SJCRH30 (cell line): ENCODE measurements around the gene NEU4. TPM values are rescaled to one million over a fixed set of nuclear protein-coding genes. Genes with fewer than 3 reads are reported as not detected.
"Not testable (repeated sequence)": the region's sequence is repeated elsewhere in the genome, so short reads cannot be mapped to it uniquely, and the experiment has no call there.

Experiments used
- DNase-seq, 2 experiments: peaks; one replicate each; pipeline ENCODE4 v3.0.0-alpha.2; 2015 to 2020
- H3K27ac ChIP-seq: fragments of 250-450 bp; sonication (Bioruptor Pico); 2 replicates; pipeline ENCODE4 v1.5.1; 2020; ENCODE audit warnings: mild to moderate bottlenecking, moderate library complexity
- H3K27me3 ChIP-seq: fragments of 250-450 bp; sonication (Bioruptor Pico); 2 replicates; pipeline ENCODE4 v1.5.1; 2020; ENCODE audit warnings: mild to moderate bottlenecking, moderate library complexity
- H3K36me3 ChIP-seq: fragments of 250-450 bp; sonication (Bioruptor Pico); 2 replicates; pipeline ENCODE4 v1.5.1; 2020; ENCODE audit warnings: mild to moderate bottlenecking, moderate library complexity
- H3K4me1 ChIP-seq: fragments of 250-450 bp; sonication (Bioruptor Pico); 2 replicates; pipeline ENCODE4 v1.5.1; 2020; ENCODE audit warnings: mild to moderate bottlenecking, moderate library complexity
- H3K4me3 ChIP-seq: fragments of 250-450 bp; sonication (Bioruptor Pico); 2 replicates; pipeline ENCODE4 v1.5.1; 2020; ENCODE audit warnings: mild to moderate bottlenecking, moderate library complexity
- H3K9me3 ChIP-seq: fragments of 250-450 bp; sonication (Bioruptor Pico); replicated peaks from 2 replicates; pipeline ENCODE4 v1.5.1; 2020; ENCODE audit warnings: mild to moderate bottlenecking, moderate library complexity
- total RNA-seq: library from RNA; depleted of rRNA; stranded (reverse); fragments of >200 nt; shearing (Covaris generic); gene quantifications from 2 replicates; pipeline ENCODE4 v1.2.3, GENCODE V29; 2014; rRNA removed

NEU4 gene, protein sequence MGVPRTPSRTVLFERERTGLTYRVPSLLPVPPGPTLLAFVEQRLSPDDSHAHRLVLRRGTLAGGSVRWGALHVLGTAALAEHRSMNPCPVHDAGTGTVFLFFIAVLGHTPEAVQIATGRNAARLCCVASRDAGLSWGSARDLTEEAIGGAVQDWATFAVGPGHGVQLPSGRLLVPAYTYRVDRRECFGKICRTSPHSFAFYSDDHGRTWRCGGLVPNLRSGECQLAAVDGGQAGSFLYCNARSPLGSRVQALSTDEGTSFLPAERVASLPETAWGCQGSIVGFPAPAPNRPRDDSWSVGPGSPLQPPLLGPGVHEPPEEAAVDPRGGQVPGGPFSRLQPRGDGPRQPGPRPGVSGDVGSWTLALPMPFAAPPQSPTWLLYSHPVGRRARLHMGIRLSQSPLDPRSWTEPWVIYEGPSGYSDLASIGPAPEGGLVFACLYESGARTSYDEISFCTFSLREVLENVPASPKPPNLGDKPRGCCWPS
- total RNA-seq: 6.8 and 7.5 TPM in 2 replicates

DNA sequence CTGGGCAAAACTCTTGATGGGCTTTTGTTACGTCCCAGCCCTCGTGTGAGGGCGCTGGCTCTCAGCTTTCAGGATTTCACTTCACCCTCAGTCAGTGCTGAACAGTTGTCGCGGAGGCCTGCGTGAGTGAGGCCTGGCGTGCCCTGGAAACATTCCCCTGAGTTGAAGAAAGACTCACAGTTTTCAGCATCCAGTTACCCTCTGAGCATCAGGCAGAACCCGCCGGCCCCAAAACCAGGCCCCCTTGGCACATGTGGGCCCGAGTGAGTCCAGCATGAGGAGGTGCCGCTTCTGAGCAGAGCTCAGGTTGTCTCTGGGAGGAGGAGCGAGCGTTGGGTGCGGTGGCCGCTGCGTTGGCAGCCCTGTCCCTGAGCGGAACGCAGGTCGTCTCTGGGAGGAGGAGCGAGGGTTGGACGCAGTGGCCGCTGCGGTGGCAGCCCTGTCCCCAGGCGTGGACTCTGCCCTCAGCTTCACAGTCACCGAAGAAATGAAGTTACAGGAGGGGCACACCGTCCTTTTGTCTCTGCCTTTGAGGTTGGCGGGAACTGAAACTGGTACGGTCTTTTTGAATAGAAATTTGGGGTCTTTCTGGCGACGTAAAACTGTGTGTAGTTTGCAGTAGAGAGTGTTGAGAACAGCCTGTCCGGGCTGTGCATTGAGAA lies at the start of gene NEU4:
Gene NEU4, plus strand, starts transcription at position 473 of the 662 bp plus-strand sequence. CDS start 5,292 bp downstream, outside the sequence.
- peak within 1 kb of the TSS; percentile 38 for H3K4me3 ChIP-seq
- peaks cover 17% of the 10 kb centered on the region for H3K4me1 ChIP-seq
- H3K27me3 ChIP-seq: 0 out of 2 replicates have a peak, but pooled peaks cover 7% of the 10 kb centered on the region
- peak within 1 kb of the TSS; percentile 9 for H3K27ac ChIP-seq
- H3K36me3 ChIP-seq: no peaks in the 10 kb centered on the region
- no peaks in the 10 kb centered on the region for H3K9me3 ChIP-seq
- DNase-seq: peak; percentile 64 to 86

DNA sequence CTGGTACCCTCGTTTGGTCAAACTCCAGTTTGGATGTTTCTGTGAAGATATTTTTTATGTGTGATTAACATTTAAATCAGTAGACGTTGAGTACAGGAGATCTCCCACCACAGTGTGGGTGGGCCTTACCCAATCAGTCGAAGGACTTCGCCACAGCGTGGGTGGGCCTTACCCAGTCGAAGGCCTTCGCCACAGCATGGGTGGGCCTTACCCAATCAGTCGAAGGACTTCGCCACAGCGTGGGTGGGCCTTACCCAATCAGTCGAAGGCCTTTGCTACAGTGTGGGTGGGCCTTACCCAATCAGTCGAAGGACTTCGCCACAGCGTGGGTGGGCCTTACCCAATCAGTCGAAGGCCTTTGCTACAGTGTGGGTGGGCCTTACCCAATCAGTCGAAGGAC lies 49.1 kb upstream of the NEU4 start:
- H3K27me3 ChIP-seq, H3K9me3 ChIP-seq, DNase-seq, H3K36me3 ChIP-seq, H3K4me3 ChIP-seq, H3K27ac ChIP-seq: not testable (repeated sequence)
- peaks cover 13% of the 10 kb centered on the region for H3K4me1 ChIP-seq

DNA sequence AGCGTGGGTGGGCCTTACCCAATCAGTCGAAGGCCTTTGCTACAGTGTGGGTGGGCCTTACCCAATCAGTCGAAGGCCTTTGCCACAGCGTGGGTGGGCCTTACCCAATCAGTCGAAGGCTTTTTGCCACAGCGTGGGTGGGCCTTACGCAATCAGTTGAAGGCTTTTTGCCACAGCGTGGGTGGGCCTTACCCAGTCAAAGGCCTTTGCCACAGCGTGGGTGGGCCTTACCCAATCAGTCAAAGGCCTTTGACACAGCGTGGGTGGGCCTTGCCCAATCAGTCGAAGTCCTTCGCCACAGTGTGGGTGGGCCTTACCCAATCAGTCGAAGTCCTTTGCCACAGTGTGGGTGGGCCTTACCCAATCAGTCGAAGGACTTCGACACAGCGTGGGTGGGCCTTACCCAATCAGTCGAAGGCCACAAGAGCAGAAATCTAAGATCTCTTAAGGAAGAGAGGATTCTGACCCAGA lies 48.7 kb upstream of the NEU4 start:
- H3K4me1 ChIP-seq: peaks cover 13% of the 10 kb centered on the region
- no peak overlapping the region for H3K4me3 ChIP-seq
- no peak overlapping the region for H3K27ac ChIP-seq
- no peaks in the 10 kb centered on the region for H3K9me3 ChIP-seq
- DNase-seq: no peak
- no peaks in the 10 kb centered on the region for H3K27me3 ChIP-seq
- no peaks in the 10 kb centered on the region for H3K36me3 ChIP-seq

DNA sequence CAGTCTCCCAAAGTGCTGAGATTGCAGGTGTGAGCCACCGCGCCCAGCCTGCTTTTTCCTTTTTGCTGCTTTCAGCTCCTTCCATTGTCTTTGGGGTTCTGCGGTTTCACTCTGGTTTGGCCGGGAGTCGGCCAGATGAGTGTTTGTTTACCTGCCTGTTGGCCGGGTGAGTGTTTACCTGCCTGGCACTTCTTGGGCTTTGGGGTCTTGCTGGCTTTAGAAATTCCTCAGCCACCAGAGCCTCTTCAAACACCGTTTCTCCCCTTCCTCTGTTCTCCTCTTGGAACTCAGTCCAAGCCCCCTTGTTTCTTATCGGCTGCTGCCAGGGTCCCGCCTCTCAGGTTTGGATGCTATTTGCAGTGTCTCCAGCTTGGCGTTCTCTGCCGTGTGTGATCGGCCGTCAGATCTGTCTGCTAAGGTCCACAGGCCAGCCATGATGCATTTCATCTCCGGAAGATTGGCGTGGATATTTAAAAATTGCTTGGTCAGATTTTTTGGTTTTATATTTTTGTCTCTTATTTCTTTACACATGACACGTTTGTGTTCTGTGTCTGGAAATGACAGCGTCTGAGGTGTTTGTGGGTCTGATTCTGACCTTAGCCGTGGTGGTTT lies 46.6 kb upstream of the NEU4 start:
- DNase-seq: peak in 1 of 2 experiments; percentile 38
- Histone ChIP-seq H3K4me1 (peaks cover 13% of the 10 kb centered on the region), H3K27ac (no peak overlapping the region), H3K4me3 (peak overlapping the region; percentile 16; the same call in 1 of the 2 replicates), H3K9me3 (no peaks in the 10 kb centered on the region), H3K27me3 (no peaks in the 10 kb centered on the region), H3K36me3 (no peaks in the 10 kb centered on the region)

DNA sequence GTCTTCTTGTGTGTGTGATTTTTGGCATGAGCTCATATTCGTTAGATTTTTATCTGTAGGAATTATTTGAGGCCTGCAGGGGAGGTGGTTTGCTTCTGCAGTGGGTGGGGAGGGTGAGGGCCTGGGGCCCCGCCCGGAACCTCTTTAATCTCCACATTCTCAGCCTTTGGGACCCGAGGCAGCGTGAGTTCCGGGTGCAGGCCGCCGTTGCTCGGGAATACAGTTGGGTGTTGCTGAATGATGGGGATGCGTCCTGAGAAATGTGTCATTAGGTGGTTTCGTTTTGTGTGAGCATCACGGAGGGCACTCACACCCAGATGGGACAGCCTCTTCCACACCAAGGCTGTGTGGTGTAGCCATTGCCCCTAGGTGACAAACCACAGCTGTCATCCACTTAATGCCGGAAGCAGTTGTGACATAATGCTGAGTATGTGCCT lies 46.0 kb upstream of the NEU4 start:
- DNase-seq: peak; percentile 39 to 59
- peak overlapping the region; percentile 16; the same call in 1 of the 2 replicates for H3K4me3 ChIP-seq
- no peaks in the 10 kb centered on the region for H3K36me3 ChIP-seq
- H3K27me3 ChIP-seq: no peaks in the 10 kb centered on the region
- no peak overlapping the region for H3K27ac ChIP-seq
- H3K9me3 ChIP-seq: no peaks in the 10 kb centered on the region
- peaks cover 13% of the 10 kb centered on the region for H3K4me1 ChIP-seq

DNA sequence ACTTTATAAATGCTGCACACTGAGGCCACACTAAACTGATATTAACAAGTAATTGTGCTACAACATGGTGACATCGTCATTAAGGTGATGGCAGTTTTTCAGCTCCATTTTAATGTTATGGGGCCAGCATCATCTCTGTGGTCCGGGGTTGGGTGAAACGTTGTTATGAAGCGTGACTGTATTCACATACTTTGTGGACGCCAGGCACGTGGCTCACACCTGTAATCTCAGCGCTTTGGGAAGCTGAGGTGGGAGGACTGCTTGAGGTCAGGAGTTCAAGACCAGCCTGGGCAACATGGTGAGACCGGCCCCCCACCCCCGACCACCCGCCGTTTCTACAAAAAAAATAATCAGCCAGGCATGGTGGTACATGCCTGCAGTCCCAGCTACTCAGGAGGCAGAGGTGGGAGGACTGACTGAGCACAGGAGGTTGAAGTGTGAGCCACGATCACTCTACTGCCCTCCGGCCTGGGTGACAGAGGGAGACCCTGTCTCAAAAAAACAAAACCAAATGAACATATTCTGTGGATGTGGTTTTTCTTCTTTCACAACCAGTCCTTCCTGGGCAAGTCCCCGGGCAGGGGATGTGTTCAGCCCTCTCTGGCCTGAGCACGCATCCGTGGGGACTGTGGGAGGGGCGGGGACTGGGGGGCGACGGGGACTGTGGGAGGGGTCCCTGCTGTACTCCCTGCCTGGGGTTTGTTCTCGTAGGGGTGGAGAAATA lies 45.3 kb upstream of the NEU4 start:
- no peak overlapping the region for H3K4me3 ChIP-seq
- H3K9me3 ChIP-seq: no peaks in the 10 kb centered on the region
- peaks cover 13% of the 10 kb centered on the region for H3K4me1 ChIP-seq
- no peaks in the 10 kb centered on the region for H3K27me3 ChIP-seq
- DNase-seq: peak in 1 of 2 experiments; percentile 27
- H3K36me3 ChIP-seq: no peaks in the 10 kb centered on the region
- no peak overlapping the region for H3K27ac ChIP-seq

DNA sequence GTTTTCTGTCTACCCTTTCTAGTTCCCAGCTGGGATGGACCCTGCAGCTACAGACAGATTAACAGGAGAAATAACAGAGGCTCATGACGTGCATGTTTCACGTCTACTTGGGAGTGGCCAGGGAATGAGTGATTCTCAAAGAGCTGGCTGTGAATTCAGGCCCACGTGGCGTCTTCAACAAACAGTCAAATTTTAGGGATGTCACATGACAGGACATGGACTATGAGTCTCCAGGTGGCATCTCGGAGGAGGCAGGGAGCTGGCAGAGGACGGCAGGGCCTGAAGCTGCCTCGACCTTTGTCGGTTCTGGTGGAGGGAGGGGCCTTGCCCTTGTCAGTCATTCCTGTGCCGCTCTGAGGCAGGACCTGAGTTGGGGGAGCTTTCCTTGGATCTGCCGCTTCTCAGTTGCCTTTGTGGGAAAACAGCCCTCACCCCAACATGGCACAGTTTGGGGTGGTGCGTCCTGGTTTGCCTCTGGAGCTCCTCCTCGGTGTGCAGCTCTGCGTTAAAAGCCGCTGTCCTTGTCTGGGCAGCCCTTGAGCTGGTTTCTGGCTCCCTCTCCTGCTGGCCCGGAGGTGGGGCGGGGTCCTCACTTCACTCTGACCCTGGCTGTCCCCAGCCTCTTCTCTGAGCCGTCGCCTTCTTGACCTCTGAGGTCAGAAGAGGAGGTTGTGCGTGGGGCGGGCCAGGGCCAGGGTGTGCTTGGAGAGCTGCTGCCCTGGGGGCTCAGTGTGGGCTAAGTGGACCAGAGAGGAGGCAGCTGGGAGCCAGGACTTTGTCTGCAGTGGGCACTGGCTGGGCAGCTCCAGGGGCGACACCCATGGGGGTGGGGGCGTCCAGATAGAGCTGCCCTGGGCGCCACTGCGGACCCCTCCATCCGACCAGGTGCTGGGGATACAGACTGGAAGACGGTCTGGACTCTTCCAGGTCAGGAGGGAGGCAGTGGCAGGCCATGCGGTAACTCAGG lies 44.4 kb upstream of the NEU4 start:
- no peaks in the 10 kb centered on the region for H3K36me3 ChIP-seq
- no peak overlapping the region for H3K27ac ChIP-seq
- peaks cover 13% of the 10 kb centered on the region for H3K4me1 ChIP-seq
- DNase-seq: no peak
- no peak overlapping the region for H3K4me3 ChIP-seq
- H3K27me3 ChIP-seq: no peaks in the 10 kb centered on the region
- H3K9me3 ChIP-seq: no peaks in the 10 kb centered on the region

DNA sequence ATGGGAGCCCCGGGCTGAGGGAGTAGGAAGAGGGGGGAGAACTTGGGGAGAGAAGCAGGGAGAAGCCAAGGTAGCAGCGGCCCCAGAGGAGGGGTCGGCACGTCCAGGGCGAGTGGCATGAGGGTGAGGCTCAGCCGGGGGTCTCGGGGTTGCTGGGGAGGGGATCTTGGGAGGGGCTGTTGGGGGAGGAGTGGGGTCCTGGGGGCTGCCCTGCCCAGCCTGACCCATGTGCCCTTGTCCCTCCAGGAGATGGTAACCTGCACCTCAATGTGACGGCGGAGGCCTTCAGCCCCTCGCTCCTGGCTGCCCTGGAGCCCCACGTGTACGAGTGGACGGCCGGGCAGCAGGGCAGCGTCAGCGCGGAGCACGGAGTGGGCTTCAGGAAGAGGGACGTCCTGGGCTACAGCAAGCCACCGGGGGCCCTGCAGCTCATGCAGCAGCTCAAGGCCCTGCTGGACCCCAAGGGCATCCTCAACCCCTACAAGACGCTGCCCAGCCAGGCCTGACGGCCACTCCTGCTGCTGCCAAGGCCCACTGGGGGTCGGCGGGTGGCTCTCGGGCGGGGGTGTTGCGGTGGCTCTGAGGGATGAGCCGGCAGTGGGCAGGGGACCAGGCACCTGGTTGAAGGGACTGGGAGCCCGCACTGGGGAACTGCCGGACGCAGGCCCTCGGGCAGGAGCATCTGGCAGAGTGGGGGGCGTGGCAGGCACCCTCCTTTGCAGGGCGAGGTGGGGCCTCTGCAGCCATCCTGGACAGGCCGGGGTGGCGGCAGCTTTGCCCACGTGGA lies 41.3 kb upstream of the NEU4 start:
- Histone ChIP-seq H3K27me3 (peaks cover 19% of the 10 kb centered on the region), H3K27ac (no peak overlapping the region), H3K4me1 (peaks cover 13% of the 10 kb centered on the region), H3K9me3 (no peaks in the 10 kb centered on the region), H3K4me3 (no peak overlapping the region), H3K36me3 (no peaks in the 10 kb centered on the region)
- no peak for DNase-seq

DNA sequence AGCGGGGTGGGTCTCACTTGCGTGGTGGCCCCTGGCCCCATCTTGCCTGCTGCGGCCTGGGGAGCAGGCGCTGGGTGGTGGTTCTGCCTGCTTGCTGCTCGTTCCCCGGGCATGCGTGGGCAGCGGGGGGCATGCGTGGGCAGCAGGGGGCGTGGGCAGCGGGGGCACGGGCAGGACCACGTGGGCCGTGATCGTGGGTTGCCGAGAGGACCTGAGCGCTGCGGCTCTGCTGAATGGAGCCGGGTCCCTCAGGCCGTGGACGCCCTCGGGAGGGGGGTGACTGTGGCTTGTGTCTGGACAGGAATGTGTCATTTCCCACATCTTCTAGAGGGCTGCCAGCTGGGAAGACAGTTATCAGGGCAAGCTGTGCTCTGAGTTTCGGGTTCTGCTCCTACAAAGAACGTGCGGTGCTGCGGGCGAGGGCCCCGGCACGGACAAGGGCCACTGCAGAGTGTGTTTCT lies 40.7 kb upstream of the NEU4 start:
- Histone ChIP-seq H3K36me3 (no peaks in the 10 kb centered on the region), H3K4me3 (no peak overlapping the region), H3K9me3 (no peaks in the 10 kb centered on the region), H3K27ac (no peak overlapping the region), H3K4me1 (peaks cover 11% of the 10 kb centered on the region), H3K27me3 (peaks cover 23% of the 10 kb centered on the region)
- no peak for DNase-seq

DNA sequence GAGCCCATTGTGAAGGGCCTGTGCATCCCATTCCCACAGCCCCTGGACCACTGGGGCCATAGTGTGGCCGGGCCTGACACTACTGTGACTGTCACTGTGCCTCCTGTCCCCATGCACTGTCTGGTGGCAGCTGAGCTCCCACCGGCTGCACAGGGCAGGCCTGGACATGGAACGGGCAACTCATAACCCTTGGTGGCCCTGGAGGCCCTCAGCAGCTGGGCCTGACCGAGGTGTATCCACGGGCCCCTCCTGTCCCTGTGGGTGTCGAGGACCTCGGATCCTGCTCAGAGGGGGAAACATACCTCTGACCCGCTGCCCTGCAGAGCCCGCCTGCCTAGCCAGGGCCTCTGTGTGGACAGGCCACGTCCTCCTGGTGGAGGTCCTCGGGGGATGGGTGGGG lies 40.1 kb upstream of the NEU4 start:
- peaks cover 5% of the 10 kb centered on the region; the same call in 1 of the 2 replicates for H3K4me1 ChIP-seq
- no peaks in the 10 kb centered on the region for H3K36me3 ChIP-seq
- no peak overlapping the region for H3K4me3 ChIP-seq
- H3K9me3 ChIP-seq: no peaks in the 10 kb centered on the region
- H3K27ac ChIP-seq: no peak overlapping the region
- DNase-seq: no peak
- H3K27me3 ChIP-seq: peaks cover 26% of the 10 kb centered on the region

DNA sequence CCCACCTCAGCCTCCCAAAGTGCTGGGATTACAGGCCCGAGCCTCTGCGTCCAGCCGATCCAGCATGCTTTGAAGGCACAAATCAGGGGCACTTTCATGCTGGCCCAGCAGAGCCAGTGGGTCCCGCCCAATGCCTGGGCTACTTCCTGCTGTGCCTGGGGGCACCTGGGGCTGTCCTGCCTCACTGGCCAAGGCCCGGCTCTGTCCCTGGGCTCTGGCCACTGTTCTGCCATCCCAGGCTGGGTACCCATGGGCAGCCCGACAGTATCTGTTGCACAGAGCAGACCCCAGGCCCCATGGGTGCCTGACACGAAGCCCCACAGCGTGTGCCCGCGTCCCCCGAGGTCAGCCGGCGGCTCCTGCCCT lies 39.2 kb upstream of the NEU4 start:
- Histone ChIP-seq H3K27me3 (peaks cover 30% of the 10 kb centered on the region), H3K9me3 (no peaks in the 10 kb centered on the region), H3K36me3 (no peaks in the 10 kb centered on the region), H3K27ac (no peak overlapping the region), H3K4me1 (peaks cover 7% of the 10 kb centered on the region; the same call in 1 of the 2 replicates), H3K4me3 (no peak overlapping the region)
- DNase-seq: no peak

DNA sequence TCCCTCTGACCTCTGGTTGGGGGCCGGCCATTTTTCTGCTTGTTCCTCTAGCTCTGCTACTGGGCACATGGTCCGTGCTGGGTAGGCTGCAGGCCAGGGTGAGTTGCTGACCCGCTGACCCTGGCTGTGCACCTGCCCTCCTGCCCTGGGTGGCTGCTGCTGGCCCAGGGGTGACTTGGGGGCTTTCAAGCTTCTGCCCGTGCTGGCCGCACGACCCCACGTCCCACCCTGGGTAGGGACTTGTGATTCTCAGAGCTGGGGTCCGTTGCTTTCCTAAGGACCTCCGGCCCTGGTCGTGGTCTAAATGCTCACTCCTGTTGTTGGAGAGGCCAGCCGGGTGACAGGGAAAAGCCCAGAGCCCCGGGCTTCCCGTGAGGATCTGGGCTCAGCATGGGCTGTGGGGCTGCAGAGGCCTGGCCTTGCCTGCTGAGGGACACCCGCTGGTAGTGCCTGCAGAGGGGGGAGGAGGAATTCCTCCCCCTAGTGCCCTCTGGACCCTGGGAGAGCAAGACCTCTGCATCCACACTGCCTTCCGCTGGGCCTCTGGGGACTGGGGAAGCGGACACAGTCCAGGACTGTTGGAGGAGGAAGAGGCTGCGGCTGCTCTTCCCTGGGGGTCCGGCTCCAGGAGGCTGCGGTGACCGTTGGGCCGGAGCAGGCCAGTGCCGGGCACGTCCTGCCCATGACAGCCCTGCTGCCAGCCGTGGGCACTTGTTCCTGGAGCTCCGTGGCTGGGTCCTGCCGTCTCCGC lies 38.6 kb upstream of the NEU4 start:
- H3K4me1 ChIP-seq: peaks cover 10% of the 10 kb centered on the region; the same call in 1 of the 2 replicates
- H3K4me3 ChIP-seq: no peak overlapping the region
- H3K9me3 ChIP-seq: no peaks in the 10 kb centered on the region
- no peak overlapping the region for H3K27ac ChIP-seq
- H3K27me3 ChIP-seq: peaks cover 34% of the 10 kb centered on the region
- no peaks in the 10 kb centered on the region for H3K36me3 ChIP-seq
- DNase-seq: no peak
